Stimulated activated CD8-positive, alpha-beta memory T cell treated with anti-CD3 and anti-CD28 coated beads, Interleukin-7, amount 100 ng/mL, for 48 hours (primary cell): ENCODE measurements around the gene SAMD3.
"Not testable (repeated sequence)": the region's sequence is repeated elsewhere in the genome, so short reads cannot be mapped to it uniquely, and the experiment has no call there.

Source experiments
- DNase-seq, 2 donors: peaks; one replicate each; pipeline ENCODE4 v3.0.0-alpha.2; 2020; ENCODE audit warnings: low read depth in 1 of 2; ENCODE audit errors: extremely low read depth in 1 of 2

Gene SAMD3

DNA sequence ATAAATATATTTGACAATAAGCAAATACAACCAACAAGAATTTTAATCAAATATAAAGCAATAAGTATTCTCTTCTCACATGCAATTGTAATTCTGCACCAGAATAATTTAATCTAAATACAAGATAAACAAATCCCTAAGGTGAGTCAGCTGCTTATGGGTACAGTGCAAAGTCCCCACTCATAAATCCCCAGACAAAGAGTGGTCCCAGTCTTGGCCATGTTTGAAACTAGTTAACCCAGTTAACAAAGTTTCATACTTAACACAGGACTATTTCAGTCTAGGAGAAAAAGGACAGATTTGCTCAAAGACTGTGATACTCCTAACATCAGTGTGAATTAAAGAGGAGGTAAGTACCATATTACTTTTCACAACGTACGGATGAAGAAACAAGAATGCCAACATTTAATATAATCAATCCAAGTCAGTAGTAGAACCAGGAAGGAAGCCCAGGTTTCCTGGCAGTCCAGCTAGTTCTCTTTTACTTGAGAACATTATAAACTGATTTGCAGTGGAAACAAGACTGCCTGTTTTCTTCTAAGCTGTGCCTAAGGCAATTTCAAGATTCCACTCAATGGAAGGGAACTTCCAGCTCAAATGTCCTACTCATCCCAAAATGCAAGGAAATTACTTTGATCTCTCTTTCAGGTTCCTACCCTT is 10.4 kb downstream of the SAMD3 start:
- no peak for DNase-seq

DNA sequence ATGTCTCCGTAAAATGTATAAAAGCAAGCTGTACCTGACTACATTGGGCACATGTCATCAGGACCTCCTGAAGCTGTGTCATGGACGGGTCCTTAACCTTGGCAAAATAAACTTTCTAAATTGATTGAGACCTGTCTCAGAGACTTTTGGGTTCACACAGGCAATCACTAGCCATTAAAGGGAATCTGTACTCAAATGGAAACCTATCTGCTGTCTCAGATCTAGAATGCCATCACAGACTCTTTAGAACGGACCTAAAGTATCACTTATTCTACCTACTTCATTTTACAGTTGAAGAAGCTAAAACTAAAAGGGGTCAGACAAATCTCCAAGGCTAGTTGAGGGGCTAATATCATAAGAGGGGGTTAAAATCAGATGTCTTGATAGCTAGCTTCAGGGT is 11.1 kb downstream of the SAMD3 start:
- no peak for DNase-seq

DNA sequence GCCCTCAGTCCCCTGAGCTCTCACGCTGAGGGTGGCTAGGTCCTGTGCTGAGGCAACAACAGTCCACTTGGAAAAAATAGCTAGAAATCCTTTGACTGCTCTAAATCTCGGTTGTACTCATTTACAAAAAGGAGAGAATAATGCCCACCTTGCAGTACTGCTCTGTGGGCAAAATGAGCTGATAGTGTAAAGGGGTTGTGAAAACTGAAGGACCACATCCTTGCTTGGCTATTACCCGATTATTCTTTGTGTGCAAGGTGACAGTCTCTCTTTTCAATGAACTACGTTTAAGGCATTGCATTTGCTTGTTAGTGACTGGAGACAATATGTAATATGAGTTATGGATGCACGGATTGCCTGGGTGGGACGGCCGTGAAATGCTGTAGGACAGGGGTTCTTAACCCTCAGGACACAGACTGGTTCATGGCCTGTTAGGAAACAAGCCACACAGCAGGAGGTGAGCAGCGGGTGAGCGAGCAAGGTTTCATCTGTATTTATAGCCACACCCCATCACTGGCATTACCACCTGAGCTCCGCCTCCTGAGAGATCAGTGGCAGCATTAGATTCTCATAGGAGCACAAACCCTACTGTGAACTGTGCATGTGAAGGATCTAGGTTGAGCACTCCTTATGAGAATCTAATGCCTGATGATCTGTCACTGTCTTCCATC is 14.6 kb downstream of the SAMD3 start:
- no peak for DNase-seq

DNA sequence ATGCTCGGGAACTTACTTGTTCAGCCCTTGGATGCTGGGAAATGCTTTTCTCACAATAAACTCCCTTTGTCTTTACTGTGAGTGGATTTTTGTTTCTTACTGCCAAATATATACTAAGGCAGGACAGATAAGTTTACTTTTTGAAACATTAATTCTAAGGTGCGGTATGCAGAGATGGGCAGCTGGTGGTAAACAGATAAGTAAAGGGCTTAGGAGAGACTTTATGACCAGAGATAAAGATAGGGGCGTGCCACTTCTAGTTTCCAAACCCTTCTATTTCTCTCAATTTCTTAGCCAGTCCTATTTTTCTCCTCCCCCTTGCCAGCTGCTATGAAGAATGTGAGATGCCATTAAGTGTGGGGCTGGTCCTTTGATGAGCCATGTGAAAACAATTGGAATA is 16.3 kb downstream of the SAMD3 start:
- no peak for DNase-seq

DNA sequence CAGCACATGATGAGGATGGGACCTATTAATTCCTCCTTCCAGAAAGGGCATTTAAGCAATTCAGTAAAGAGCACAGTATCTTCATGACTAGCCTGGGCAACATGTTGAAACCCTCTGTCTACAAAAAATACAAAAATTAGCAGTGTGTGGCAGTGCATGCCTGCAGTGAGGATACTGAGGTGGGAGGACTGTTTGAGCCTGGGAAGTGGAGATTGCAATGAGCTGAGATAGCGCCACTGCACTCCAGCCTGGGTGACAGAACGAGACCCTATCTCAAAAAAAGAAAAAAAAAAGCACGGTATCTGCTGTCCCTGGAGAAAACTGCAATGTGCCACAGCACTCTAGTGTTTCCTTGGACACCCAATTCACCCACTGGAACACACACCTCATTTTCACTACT is 18.4 kb downstream of the SAMD3 start:
- DNase-seq = no peak

DNA sequence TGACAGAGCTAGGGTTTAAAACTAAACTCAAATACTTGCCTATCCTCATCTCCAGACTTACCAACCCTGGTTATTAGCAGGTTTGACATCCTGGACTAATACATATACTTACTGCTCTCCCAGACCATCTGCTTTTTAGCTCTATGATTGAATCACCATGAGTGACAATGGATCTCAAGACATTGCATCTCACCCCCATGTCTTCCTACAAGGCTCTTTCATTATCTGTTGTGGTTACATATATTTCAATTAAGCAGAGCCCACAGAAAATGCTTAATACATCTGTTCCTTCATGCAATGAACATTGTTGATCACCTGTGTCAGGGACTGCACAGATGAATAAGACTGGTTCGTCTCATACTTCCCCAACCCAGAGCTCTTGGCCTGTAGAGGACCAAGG is 19.4 kb downstream of the SAMD3 start:
- no peak for DNase-seq

DNA sequence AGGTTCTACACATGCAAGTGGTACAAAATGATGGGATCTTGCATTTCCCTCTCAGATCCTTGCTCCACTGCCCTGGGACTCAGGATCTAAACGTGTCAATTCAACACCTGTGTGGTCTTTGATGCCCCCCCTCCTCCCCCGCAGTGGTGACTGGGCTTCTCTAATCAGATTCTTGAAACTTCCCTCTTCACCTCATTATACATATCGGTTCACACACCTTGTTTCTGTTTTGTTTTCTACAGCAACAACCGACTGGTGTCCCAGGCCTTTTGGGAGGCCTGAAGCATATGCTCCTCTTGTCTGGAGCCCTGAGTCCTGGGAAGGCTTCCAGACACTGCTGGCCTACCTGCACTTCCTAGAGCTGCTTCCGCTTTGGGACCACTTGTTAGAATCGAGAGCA is 20.0 kb downstream of the SAMD3 start:
- DNase-seq = peak in 1 of 2 donors; percentile 12

DNA sequence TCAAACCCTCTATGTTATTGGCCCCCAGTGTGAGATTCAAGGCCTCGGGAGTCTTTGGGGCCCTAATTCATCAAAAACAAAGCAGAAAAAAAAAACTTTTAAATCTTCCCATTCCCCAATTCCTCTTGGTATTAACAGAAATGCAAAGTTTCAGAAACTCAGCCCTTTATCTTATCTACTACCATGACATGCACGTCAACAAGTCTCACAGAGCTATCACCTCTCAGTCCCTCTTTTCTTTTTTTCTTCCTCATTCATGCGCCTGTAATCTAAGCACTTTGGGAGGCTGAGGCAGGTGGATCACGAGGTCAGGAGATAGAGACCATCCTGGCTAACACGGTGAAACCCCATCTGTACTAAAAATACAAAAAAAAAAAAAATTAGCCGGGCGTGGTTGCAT is 22.7 kb downstream of the SAMD3 start:
- DNase-seq = no peak

DNA sequence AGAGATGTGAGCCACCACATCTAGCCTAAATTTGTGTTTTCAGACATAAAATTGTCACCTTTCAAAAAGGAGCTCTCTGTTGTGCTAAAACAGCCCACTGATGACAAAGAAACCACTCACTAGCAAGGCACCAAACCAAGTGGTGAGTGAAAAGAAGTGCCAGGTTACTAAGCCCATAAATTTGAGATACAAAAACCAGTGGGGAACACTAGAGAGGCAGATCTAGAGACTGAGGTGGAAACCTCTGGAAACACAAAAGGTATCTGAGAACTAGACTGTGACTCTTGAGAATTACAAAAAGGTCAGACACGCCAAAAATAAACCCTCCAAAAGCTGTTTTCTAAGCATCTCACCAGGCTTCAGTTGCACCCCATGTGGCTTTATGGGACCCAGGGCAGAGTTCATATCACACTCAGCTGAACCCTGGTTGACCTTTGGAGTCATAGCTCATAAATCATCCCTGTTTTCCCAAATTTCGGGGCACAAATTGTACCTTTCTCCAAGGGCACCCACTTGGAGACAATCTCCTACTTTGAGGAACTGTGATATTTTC is 24.2 kb downstream of the SAMD3 start:
- no peak for DNase-seq

DNA sequence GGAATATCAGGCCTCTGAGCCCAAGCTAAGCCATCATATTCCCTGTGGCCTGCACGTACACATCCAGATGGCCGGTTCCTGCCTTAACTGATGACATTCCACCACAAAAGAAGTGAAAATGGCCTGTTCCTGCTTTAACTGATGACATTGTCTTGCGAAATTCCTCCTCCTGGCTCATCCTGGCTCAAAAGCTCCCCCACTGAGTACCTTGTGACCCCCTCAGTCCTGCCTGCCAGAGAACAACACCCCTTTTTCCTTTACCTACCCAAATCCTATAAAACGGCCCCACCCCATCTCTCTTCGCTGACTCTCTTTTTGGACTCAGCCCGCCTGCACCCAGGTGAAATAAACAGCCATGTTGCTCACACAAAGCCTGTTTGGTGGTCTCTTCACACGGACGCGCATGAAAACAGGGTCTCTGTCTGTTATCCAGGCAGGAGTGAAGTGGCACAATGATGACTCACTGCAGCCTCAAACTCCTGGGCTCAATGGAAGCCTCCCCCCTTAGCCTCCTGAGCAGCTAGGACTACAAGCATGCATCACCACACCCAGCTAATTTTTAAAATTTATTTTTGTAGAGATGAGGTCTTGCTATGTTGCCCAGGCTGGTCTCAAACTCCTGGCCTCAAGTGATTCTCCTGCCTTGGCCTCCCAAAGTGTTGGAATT is 24.8 kb downstream of the SAMD3 start:
- DNase-seq = not testable (repeated sequence)

DNA sequence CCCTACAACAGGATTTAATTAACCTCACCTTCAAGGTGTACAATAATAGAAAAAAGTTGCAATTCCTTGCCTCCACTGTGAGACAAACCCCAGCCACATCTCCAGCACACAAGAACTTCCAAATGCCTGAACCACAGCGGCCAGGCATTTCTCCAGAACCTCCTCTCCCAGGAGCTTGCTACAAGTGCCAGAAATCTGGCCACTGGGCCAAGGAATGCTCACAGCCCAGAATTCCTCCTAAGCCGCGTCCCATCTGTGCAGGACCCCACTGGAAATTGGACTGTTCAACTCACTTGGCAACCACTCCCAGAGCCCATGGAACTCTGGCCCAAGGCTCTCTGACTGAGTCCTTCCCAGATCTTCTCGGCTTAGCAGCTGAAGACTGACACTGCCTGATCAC is 28.3 kb downstream of the SAMD3 start:
- not testable (repeated sequence) for DNase-seq

DNA sequence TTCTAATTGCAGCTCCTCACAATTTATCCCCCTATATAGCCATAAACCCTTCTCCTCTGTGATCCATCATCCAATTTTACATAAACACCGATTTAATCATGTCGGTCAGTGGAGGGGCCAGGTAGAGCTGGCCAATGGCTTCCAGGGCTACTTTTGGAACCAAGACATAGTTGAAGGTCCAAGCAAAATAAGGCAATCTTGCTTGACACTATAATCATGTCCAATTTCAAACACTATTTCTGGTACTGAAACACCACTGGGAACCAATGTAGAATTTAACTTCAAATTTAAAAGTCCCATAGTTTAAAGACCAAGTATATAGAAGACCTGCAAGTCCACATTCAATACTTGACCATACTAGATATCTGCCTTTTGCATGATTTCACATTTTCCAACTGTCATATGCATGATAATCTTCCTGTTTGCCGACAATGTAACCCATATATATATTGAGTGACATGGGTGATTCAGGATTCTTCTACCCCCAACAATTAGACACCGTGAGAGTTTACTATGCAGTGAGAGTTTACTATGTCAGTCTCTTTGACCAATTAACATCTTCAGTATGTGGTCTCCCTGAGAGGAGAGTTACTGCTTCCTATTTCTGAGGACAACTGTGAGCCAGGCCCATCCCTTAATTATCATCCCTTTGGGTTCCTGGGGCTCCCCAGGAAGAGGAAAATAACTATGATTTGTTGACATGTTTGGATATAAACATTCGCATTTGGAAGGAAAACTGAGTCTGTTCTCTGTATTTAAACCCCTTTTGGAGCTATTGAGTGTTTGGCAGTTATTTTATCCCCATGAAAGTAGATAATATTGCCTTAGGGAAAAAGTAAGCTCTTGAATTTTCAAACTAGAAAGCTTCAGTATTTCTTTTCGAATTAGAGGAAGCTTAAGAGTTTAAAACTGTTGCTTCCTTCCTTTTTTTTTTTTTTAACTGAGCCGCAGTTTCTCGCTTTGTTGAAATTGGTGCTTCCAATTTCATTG is 31.8 kb downstream of the SAMD3 start:
- no peak for DNase-seq

DNA sequence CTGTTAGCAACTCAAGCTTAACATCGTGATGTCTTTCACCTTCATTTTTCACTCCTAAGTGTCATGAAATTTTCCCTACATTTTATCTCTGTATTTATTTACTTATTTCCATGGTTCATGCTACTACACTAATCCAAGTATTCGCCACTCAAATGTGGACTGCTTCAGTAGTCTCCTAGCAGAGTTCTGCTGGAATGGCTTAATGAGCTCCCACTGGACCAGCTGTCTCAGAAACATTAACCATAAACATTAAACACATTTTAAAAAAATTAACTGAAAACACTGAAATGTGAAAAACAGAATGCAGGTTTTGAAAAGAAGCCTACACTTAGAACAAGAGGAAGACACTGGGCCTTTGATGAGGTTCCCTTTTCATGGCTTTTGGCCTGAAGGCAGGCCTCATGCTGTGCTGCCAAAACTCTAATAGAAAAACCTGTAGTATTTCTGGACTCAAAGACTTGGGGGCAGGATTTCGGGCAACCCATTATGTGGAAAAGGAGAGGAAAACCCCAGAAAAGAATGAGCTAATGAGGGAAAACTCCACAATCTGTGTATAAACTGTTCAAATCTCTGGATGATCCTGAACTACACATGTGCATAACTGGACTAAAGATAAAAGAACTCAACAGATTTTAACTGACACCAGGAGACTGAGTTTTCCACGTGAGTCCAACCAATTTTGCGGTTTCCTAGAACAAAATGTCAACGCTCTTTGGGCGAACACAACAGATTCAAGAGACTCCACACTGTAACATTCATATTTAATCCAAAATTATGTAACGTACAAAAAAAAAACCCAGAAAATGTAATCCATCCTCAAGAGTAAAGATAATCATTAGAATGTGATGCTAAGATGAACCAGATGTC is 33.0 kb downstream of the SAMD3 start:
- no peak for DNase-seq

DNA sequence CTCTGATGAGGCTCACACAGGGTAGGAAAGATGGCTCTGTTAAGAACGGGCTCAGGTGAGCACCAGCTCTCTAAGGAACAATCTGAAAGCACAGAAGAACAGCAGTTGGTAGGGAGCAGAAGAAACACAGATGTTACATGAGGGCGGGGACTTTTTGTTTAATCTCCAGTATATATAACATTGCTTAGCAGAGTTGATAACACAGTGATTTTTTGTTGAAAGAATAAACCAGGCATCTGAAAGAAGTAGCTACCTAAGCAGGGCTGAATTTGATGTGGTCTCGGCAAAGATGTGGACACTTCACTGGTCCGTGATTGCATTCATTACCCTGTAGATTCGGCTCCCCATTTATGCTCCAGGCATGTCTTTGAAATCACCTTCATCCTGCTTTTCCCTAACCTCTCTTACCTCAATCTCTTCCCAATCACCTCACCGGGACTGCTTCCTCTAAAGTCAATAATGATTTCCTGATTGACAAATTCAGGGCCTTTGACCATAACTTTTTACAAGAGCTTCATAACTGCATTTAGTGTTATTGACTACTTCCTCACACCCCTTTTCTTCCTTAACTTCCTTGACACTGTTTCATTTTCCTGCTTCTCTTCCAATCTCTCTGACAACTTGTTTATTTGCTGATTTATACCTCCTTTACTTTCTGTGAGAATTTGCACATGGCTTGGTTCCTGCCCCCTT is 34.4 kb downstream of the SAMD3 start:
- DNase-seq = no peak

DNA sequence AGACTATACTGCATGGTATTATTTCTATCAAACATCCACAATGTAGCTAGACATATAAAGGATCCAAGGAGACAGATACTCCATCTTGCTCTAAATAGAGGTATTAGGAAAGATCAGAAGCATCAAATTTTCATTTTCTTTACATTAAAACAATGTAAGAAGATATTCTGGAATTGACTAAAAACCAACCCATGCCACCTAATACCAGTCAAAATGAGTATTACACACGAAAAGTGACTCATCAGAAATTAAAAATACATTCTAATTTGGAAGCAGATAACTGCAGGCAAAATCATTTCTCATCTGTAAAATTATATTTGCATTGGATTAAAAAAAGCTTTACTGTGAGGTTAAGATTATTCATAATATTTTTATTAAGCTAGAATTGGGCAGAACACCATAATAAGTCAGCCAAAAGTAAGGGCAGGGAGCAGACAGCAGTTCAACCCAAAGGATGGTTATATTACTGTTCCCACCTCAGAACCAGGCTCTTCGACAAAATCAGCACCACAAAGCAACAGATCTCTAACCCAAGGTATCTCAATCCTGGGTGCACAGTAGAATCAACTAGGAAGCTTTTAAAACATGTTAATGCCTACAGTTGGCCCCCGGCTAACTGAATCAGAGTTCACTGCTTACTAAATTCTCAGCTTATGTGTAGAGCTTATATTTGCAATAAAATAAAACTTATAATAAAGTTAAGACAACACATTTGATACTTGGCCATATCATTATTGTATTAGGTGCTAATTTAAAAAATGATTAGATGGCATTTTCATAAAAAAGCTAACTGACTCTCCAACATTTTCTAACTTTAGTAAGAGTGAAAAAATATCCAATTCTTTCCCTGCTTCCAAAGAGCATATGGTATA is 35.2 kb downstream of the SAMD3 start:
- DNase-seq = no peak

DNA sequence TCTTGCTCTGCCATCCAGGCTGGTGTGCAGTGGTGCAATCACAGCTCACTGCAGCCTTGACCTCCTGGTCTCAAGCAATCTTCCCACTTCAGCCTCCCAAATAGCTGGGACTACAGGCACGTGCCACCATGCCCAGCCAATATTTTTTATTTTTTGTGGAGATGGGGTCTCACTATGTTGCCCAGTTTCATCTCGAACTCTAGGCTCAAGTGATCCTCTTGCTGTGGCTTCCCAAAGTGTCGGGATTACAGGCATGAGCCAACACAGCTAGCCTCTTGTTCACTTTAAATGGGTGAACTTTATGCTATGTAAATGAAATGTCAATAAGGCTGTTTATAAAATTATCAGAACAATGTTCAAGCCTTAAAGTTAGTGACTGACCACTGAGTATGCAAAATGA is 37.1 kb downstream of the SAMD3 start:
- DNase-seq = no peak

DNA sequence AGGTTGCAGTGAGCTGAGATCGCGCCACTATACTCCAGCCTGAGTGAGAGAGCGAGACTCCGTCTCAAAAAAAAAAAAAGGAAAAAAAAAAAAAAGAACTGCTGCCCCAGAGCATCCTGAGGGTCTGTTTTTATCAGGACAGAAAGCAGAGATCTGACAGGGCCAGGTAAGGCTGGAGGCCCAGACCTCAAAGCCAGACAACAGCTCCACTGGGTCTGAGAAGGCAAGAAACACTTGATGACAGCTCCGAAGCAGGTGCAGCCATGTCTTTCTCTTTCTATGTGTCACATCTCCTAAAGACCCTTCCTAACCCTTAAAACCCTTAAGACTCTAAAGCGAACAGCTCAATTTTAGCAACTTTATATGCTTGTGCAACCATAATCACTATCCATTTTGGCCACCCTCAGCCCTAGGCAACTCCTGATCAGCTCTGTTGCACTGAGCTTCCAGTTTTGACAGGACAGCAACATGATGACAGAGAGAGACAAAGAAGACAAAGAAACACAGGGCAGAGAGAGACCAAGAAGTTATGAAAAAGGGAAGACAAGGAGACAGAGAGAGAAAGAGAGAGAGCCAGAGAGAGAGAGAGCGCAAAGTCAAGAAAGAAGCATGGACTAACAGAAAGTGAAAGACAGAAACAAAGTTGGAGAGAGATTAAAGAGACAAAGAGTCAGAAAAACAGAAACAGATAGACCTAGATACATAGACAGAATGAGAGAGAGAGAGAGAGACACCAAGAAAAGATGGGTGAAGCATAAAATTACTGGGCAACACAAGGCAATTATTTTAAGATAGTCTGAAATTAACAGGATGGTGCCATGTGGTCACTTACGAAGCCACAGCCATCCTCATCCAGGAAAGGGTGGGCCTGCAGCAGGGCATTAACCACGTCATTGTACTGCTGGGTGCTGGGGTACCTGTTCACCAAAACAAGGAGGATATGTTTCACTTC is 39.2 kb downstream of the SAMD3 start:
- peak; percentile 5 to 25 for DNase-seq
